G401.6 (cell line): ENCODE results near the gene PHYHD1.
A peak's percentile ranks its signal among the peaks of the same experiment; 100 is the strongest.
"Not testable (repeated sequence)": the region's sequence is repeated elsewhere in the genome, so short reads cannot be mapped to it uniquely, and the experiment has no call there.

Experiments
- FAIRE-seq: peaks from 2 replicates; lab custom pipeline; 2012; peaks lifted over from hg19 to GRCh38; lab: Jason Lieb, UNC

Gene PHYHD1

GRCh38 chr9:128923493-128923883 is 2.7 kb downstream of the PHYHD1 start:
- FAIRE-seq, result no peak

GRCh38 chr9:128927731-128928411 is 7.1 kb downstream of the PHYHD1 start:
- peak; percentile 23 for FAIRE-seq

GRCh38 chr9:128928624-128929023 is 7.8 kb downstream of the PHYHD1 start:
- no peak for FAIRE-seq

GRCh38 chr9:128929560-128929959 is 8.8 kb downstream of the PHYHD1 start:
- no peak for FAIRE-seq

GRCh38 chr9:128933731-128934130 is 12.9 kb downstream of the PHYHD1 start:
- no peak for FAIRE-seq

GRCh38 chr9:128936171-128936865 is 15.5 kb downstream of the PHYHD1 start:
- no peak for FAIRE-seq

GRCh38 chr9:128937310-128938165 is 16.8 kb downstream of the PHYHD1 start:
- FAIRE-seq, result no peak

- no peak for FAIRE-seq
Measured at GRCh38 chr9:128940271-128940921, 19.6 kb downstream of the PHYHD1 start.

- FAIRE-seq, result no peak
Measured at GRCh38 chr9:128940946-128941755, 20.4 kb downstream of the PHYHD1 start.

GRCh38 chr9:128943832-128944620 is 23.2 kb downstream of the PHYHD1 start:
- no peak for FAIRE-seq

- FAIRE-seq, result not testable (repeated sequence)
Measured at GRCh38 chr9:128944966-128945365, 24.2 kb downstream of the PHYHD1 start.

GRCh38 chr9:128945798-128946501 is 25.2 kb downstream of the PHYHD1 start:
- FAIRE-seq, result no peak

GRCh38 chr9:128946571-128947276 is 25.9 kb downstream of the PHYHD1 start:
- FAIRE-seq, result no peak

- no peak for FAIRE-seq
Measured at GRCh38 chr9:128947277-128947526, 26.4 kb downstream of the PHYHD1 start.

- FAIRE-seq, result peak; percentile 13
Measured at GRCh38 chr9:128947527-128948301, 26.9 kb downstream of the PHYHD1 start, which contains the start of the genes DOLK and NUP188. TSS of gene DOLK (minus strand) at chr9:128947603. CDS start at chr9:128947303, 300 bp downstream. TSS of gene NUP188 (plus strand) at chr9:128947699. CDS start at chr9:128947720, 21 bp downstream.

- not testable (repeated sequence) for FAIRE-seq
Measured at GRCh38 chr9:128961403-128961802, 40.6 kb downstream of the PHYHD1 start.

- no peak for FAIRE-seq
Measured at GRCh38 chr9:128969491-128969890, 48.7 kb downstream of the PHYHD1 start.

GRCh38 chr9:128972956-128973355 is 52.2 kb downstream of the PHYHD1 start:
- no peak for FAIRE-seq

GRCh38 chr9:128979111-128979510 is 58.3 kb downstream of the PHYHD1 start:
- no peak for FAIRE-seq
